IMR-90 (cell line): ENCODE results near the gene TMEM38A. TPM values are rescaled to one million over a fixed set of nuclear protein-coding genes. Genes with fewer than 3 reads are reported as not detected.

Experiments used
- ATAC-seq: fragments of 200-7000 bp; cut with Tn5 transposase; 2 replicates; pipeline ENCODE4 v1.9.1; 2020; ENCODE audit warnings: low read depth, mild to moderate bottlenecking, moderate library complexity
- BruUV-seq: library from RNA; stranded (reverse); fragments of 400-500 nt; replicated peaks from 2 replicates; lab custom pipeline; 2021; lab: Mats Ljungman, UMichigan
- CTCF ChIA-PET: fragments of 300-600 bp; formaldehyde crosslinking; extraction: SDS; loops from one replicate; lab custom pipeline; 2021; ENCODE audit warnings: antibody characterized with exemption; lab: Yijun Ruan, JAX
- POLR2A ChIA-PET: fragments of 300-600 bp; sonication (Branson Sonifier 250); formaldehyde crosslinking; loops from one replicate; lab custom pipeline; 2022; ENCODE audit warnings: antibody characterized with exemption; ENCODE audit not compliant: unreplicated experiment; lab: Charles Lee
- DNase-seq: peaks from one replicate; pipeline ENCODE4 v3.0.0; 2013
- H2AFZ ChIP-seq: replicated peaks from 2 replicates; pipeline ENCODE3; 2013; ENCODE audit warnings: low read length, mild to moderate bottlenecking; ENCODE audit not compliant: poor library complexity
- H2AK5ac ChIP-seq: 2 replicates; pipeline ENCODE4 v1.6.1; 2013; ENCODE audit warnings: low read depth, low read length, inconsistent platforms
- H2AK9ac ChIP-seq: replicated peaks from 2 replicates; pipeline ENCODE3; 2013; ENCODE audit warnings: mild to moderate bottlenecking, low read depth, low read length, moderate library complexity; ENCODE audit not compliant: poor library complexity
- H2BK120ac ChIP-seq: 2 replicates; pipeline ENCODE4 v1.6.1; 2013; ENCODE audit warnings: low read depth, low read length, inconsistent platforms
- H2BK15ac ChIP-seq: 3 replicates; pipeline ENCODE4 v1.6.1; 2013; ENCODE audit warnings: low read depth, low read length, inconsistent platforms
- H2BK20ac ChIP-seq: 2 replicates; pipeline ENCODE4 v1.6.1; 2013; ENCODE audit warnings: low read depth, mild to moderate bottlenecking, inconsistent platforms, low read length, moderate library complexity
- H2BK5ac ChIP-seq: 2 replicates; pipeline ENCODE4 v1.6.1; 2013; ENCODE audit warnings: mild to moderate bottlenecking, low read depth, low read length, inconsistent platforms; ENCODE audit not compliant: poor library complexity, severe bottlenecking
- H3K14ac ChIP-seq: replicated peaks from 2 replicates; pipeline ENCODE4 v1.6.1; 2013; ENCODE audit warnings: low read depth, low read length, inconsistent platforms
- H3K18ac ChIP-seq: 2 replicates; pipeline ENCODE4 v1.6.1; 2013; ENCODE audit warnings: low read depth, low read length, control low read depth
- H3K23ac ChIP-seq: 2 replicates; pipeline ENCODE4 v1.6.1; 2013; ENCODE audit warnings: low read depth, low read length, inconsistent platforms
- H3K27ac ChIP-seq: 2 replicates; pipeline ENCODE4 v1.5.1; 2013; ENCODE audit warnings: mild to moderate bottlenecking, control low read depth, low read length; ENCODE audit not compliant: insufficient read depth
- H3K27me3 ChIP-seq: 2 replicates; pipeline ENCODE4 v1.6.1; 2013; ENCODE audit warnings: low read length; ENCODE audit not compliant: control insufficient read depth, insufficient read depth
- H3K36me3 ChIP-seq: 2 replicates; pipeline ENCODE4 v1.6.1; 2013; ENCODE audit warnings: low read length, mixed read lengths; ENCODE audit not compliant: control insufficient read depth, insufficient read depth
- H3K4ac ChIP-seq: 2 replicates; pipeline ENCODE4 v1.6.1; 2013; ENCODE audit warnings: low read depth, low read length, inconsistent platforms
- H3K4me1 ChIP-seq: 2 replicates; pipeline ENCODE4 v1.6.1; 2013; ENCODE audit warnings: low read length, mixed read lengths; ENCODE audit not compliant: control insufficient read depth, insufficient read depth
- H3K4me2 ChIP-seq: 2 replicates; pipeline ENCODE4 v1.6.1; 2013; ENCODE audit warnings: low read depth, mild to moderate bottlenecking, control low read depth, low read length, moderate library complexity
- H3K4me3 ChIP-seq: 2 replicates; pipeline ENCODE4 v1.5.1; 2013; ENCODE audit warnings: low read depth, mild to moderate bottlenecking, control low read depth, low read length, moderate library complexity; ENCODE audit not compliant: insufficient read depth
- H3K56ac ChIP-seq: 2 replicates; pipeline ENCODE4 v1.6.1; 2013; ENCODE audit warnings: low read length, inconsistent platforms; ENCODE audit not compliant: insufficient read depth; ENCODE audit errors: extremely low read depth
- H3K79me1 ChIP-seq, 2 experiments: 2 replicates each; pipeline ENCODE4 v1.6.1; 2013; ENCODE audit warnings: low read length in 2 of 2, inconsistent platforms in 1 of 2, low read depth in 1 of 2
- H3K9ac ChIP-seq: 2 replicates; pipeline ENCODE4 v1.6.1; 2013; ENCODE audit warnings: low read depth, low read length, control low read depth
- H3K9me1 ChIP-seq: 2 replicates; pipeline ENCODE4 v1.6.1; 2013; ENCODE audit warnings: low read length, inconsistent platforms; ENCODE audit not compliant: insufficient read depth
- H3K9me3 ChIP-seq: 2 replicates; pipeline ENCODE4 v1.6.1; 2013; ENCODE audit warnings: low read length; ENCODE audit not compliant: control insufficient read depth, insufficient read depth
- H4K20me1 ChIP-seq: 2 replicates; pipeline ENCODE4 v1.6.1; 2013; ENCODE audit warnings: low read length, inconsistent platforms; ENCODE audit not compliant: insufficient read depth
- H4K5ac ChIP-seq: 2 replicates; pipeline ENCODE4 v1.6.1; 2013; ENCODE audit warnings: mild to moderate bottlenecking, low read depth, low read length, control low read depth
- H4K8ac ChIP-seq, 2 experiments: 2 replicates each; pipeline ENCODE4 v1.6.1; 2013; ENCODE audit warnings: low read depth in 2 of 2, low read length in 2 of 2, control low read depth in 1 of 2, inconsistent platforms in 1 of 2
- H4K91ac ChIP-seq: 2 replicates; pipeline ENCODE4 v1.6.1; 2013; ENCODE audit warnings: low read depth, low read length, inconsistent platforms; ENCODE audit not compliant: insufficient read depth
- BHLHE40 ChIP-seq: fragments of 150-350 bp; IDR thresholded peaks from 2 replicates; pipeline ENCODE4 v1.6.1; 2016; ENCODE audit warnings: mild to moderate bottlenecking, low read depth, low read length
- CEBPB ChIP-seq: IDR thresholded peaks from 2 replicates; pipeline ENCODE4 v1.6.1; 2012; ENCODE audit warnings: low read depth, low read length, improper control_type of control experiment
- CHD1 ChIP-seq: IDR thresholded peaks from 2 replicates; pipeline ENCODE4 v1.6.1; 2012; ENCODE audit warnings: low read depth, low read length, improper control_type of control experiment
- FOS ChIP-seq: fragments of 150-350 bp; IDR thresholded peaks from 2 replicates; pipeline ENCODE4 v1.6.1; 2016; ENCODE audit warnings: low read depth, low read length
- MAFK ChIP-seq: IDR thresholded peaks from 2 replicates; pipeline ENCODE4 v1.6.1; 2012; ENCODE audit warnings: low read depth, low read length, improper control_type of control experiment
- MAZ ChIP-seq: IDR thresholded peaks from 2 replicates; pipeline ENCODE4 v1.6.1; 2012; ENCODE audit warnings: low read depth, mild to moderate bottlenecking, low read length, improper control_type of control experiment, moderate library complexity, borderline replicate concordance
- MXI1 ChIP-seq: IDR thresholded peaks from 2 replicates; pipeline ENCODE4 v1.6.1; 2012; ENCODE audit warnings: low read depth, mild to moderate bottlenecking, low read length, moderate library complexity, borderline replicate concordance
- NFE2L2 ChIP-seq: fragments of 150-350 bp; IDR thresholded peaks from 2 replicates; pipeline ENCODE4 v1.6.1; 2016; ENCODE audit warnings: low read depth, mild to moderate bottlenecking, low read length
- POLR2A ChIP-seq: IDR thresholded peaks from 2 replicates; pipeline ENCODE4 v1.6.1; 2012; ENCODE audit warnings: mild to moderate bottlenecking, low read depth, low read length
- RAD21 ChIP-seq: IDR thresholded peaks from 2 replicates; pipeline ENCODE4 v1.6.1; 2012; ENCODE audit warnings: low read length, improper control_type of control experiment
- RCOR1 ChIP-seq: IDR thresholded peaks from 2 replicates; pipeline ENCODE4 v1.6.1; 2012; ENCODE audit warnings: mild to moderate bottlenecking, low read length, improper control_type of control experiment; ENCODE audit not compliant: insufficient replicate concordance
- RFX5 ChIP-seq: IDR thresholded peaks from 2 replicates; pipeline ENCODE4 v1.8.0; 2012; ENCODE audit warnings: low read depth, mild to moderate bottlenecking, low read length, moderate library complexity
- SMC3 ChIP-seq: fragments of 150-350 bp; IDR thresholded peaks from 2 replicates; pipeline ENCODE4 v1.6.1; 2016; ENCODE audit warnings: low read depth, mild to moderate bottlenecking, antibody characterized with exemption, low read length, moderate library complexity
- dilution Hi-C: fragments of 300-500 bp; cut with HindIII; formaldehyde crosslinking; loops from one replicate; pipeline ENCODE4 v1.14.3; 2018; ENCODE audit warnings: low sequenced_read_pairs; ENCODE audit not compliant: unreplicated experiment
- in situ Hi-C: fragments of 300-500 bp; cut with MboI; formaldehyde crosslinking; loops from 3 replicates; pipeline ENCODE4 v1.14.3; 2019; ENCODE audit warnings: low sequenced_read_pairs, inconsistent platforms, mixed read lengths
- intact Hi-C: fragments of 100-400 bp; cut with micrococcal nuclease; formaldehyde crosslinking; loops from 2 replicates; pipeline ENCODE4 v1.10.0; 2022
- polyA plus RNA-seq, 3 experiments: library from polyadenylated mRNA; depleted of rRNA; stranded (reverse); fragments of >200 nt; gene quantifications; 2 replicates each; pipeline ENCODE4 v1.2.3, GENCODE V29; 2012; ENCODE audit warnings: low replicate concordance in 1 of 3
- total RNA-seq: library from RNA; depleted of rRNA; stranded (reverse); fragments of >200 nt; gene quantifications from 2 replicates; pipeline ENCODE4 v1.2.3, GENCODE V29; 2012
- TF ChIP-seq, protein P1 (sequence below): conservative IDR thresholded peaks from 2 replicates; pipeline ENCODE4 v1.5.1; 2012; ENCODE audit warnings: mild to moderate bottlenecking, low read depth, low read length, improper control_type of control experiment
- TF ChIP-seq, protein P2 (sequence below): fragments of 150-350 bp; IDR thresholded peaks from 2 replicates; pipeline ENCODE4 v1.6.1; 2017; ENCODE audit warnings: mild to moderate bottlenecking, antibody characterized with exemption, low read length, low read depth
- TF ChIP-seq, protein P3 (sequence below): fragments of 150-350 bp; IDR thresholded peaks from 2 replicates; pipeline ENCODE4 v1.6.1; 2016; ENCODE audit warnings: low read depth, mild to moderate bottlenecking, low read length, moderate library complexity, borderline replicate concordance

Gene TMEM38A
- total and polyA plus RNA-seq, 2 of the 4 experiments (the other 2 are of a cell fraction): 1.3 to 2.0 TPM

DNA sequence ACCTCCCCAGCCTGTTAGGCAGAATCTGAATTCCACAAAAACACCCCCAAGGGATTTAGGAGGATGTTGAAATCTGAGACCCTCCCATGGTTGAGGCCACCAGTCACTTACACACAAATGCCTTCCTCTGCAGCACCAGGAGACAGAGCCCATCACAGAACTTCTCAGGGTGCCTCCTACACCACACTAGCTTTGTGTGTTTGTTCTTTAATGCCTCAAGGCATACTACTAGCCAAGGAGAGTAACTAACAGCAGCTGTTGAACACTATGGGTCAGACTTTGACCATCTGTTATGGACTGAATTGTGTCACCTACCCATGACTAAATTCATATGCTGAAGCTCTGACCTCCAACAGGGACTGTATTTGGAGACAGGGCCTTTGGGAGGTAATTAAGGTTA is 23.4 kb upstream of the TMEM38A start:
- BruUV-seq: no TSS peak
- H2BK120ac ChIP-seq: no peak overlapping the region
- H2AK5ac ChIP-seq: no peak overlapping the region
- TF ChIP-seq NFE2L2 (no peak), FOS (no peak), RAD21 (no peak), SMC3 (no peak), CEBPB (no peak), MAFK (no peak), MAZ (no peak), RCOR1 (no peak), POLR2A (no peak), CHD1 (no peak), MXI1 (no peak), RFX5 (no peak), BHLHE40 (no peak)
- TF ChIP-seq, protein P1, sequence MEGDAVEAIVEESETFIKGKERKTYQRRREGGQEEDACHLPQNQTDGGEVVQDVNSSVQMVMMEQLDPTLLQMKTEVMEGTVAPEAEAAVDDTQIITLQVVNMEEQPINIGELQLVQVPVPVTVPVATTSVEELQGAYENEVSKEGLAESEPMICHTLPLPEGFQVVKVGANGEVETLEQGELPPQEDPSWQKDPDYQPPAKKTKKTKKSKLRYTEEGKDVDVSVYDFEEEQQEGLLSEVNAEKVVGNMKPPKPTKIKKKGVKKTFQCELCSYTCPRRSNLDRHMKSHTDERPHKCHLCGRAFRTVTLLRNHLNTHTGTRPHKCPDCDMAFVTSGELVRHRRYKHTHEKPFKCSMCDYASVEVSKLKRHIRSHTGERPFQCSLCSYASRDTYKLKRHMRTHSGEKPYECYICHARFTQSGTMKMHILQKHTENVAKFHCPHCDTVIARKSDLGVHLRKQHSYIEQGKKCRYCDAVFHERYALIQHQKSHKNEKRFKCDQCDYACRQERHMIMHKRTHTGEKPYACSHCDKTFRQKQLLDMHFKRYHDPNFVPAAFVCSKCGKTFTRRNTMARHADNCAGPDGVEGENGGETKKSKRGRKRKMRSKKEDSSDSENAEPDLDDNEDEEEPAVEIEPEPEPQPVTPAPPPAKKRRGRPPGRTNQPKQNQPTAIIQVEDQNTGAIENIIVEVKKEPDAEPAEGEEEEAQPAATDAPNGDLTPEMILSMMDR: no peak
- TF ChIP-seq, protein P2, sequence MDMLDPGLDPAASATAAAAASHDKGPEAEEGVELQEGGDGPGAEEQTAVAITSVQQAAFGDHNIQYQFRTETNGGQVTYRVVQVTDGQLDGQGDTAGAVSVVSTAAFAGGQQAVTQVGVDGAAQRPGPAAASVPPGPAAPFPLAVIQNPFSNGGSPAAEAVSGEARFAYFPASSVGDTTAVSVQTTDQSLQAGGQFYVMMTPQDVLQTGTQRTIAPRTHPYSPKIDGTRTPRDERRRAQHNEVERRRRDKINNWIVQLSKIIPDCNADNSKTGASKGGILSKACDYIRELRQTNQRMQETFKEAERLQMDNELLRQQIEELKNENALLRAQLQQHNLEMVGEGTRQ: no peak
- TF ChIP-seq, protein P3, sequence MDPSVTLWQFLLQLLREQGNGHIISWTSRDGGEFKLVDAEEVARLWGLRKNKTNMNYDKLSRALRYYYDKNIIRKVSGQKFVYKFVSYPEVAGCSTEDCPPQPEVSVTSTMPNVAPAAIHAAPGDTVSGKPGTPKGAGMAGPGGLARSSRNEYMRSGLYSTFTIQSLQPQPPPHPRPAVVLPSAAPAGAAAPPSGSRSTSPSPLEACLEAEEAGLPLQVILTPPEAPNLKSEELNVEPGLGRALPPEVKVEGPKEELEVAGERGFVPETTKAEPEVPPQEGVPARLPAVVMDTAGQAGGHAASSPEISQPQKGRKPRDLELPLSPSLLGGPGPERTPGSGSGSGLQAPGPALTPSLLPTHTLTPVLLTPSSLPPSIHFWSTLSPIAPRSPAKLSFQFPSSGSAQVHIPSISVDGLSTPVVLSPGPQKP: no peak
- no peak overlapping the region for H2AK9ac ChIP-seq
- H3K4me3 ChIP-seq: no peak overlapping the region
- no peak overlapping the region for H3K4me2 ChIP-seq
- no peak overlapping the region for H4K5ac ChIP-seq
- peaks cover 47% of the 10 kb centered on the region for H3K36me3 ChIP-seq
- in situ Hi-C loops (no loop called here), dilution Hi-C loops (no loop called here), intact Hi-C loops (no loop called here)
- no peak overlapping the region for H4K8ac ChIP-seq
- no peaks in the 10 kb centered on the region for H3K9me3 ChIP-seq
- H3K27ac ChIP-seq: no peak overlapping the region
- H2AFZ ChIP-seq: no peak overlapping the region
- H2BK15ac ChIP-seq: no peak overlapping the region
- no peak overlapping the region for H3K18ac ChIP-seq
- no peak overlapping the region for H3K9ac ChIP-seq
- H3K27me3 ChIP-seq: no peaks in the 10 kb centered on the region
- no peak overlapping the region for H3K14ac ChIP-seq
- CTCF ChIA-PET: no interaction called here
- no peak overlapping the region for H3K4ac ChIP-seq
- peaks cover 26 to 67% of the 10 kb centered on the region in 2 experiments for H3K79me1 ChIP-seq
- peaks cover 3% of the 10 kb centered on the region for H3K9me1 ChIP-seq
- no peaks in the 10 kb centered on the region for H3K4me1 ChIP-seq
- POLR2A ChIA-PET: no interaction called here
- no peak overlapping the region for H4K91ac ChIP-seq
- ATAC-seq (peak; percentile 67), DNase-seq (peak; percentile 27)
- peaks cover 27% of the 10 kb centered on the region for H4K20me1 ChIP-seq
- H2BK20ac ChIP-seq: no peak overlapping the region
- no peak overlapping the region for H3K56ac ChIP-seq
- H3K23ac ChIP-seq: no peak overlapping the region
- H2BK5ac ChIP-seq: no peak overlapping the region
